ENCODE results near the gene CLCA2.
"Not testable (repeated sequence)": the region's sequence is repeated elsewhere in the genome, so short reads cannot be mapped to it uniquely, and the experiment has no call there.

Gene CLCA2

GRCh38 chr1:86477682-86478081 lies 53.7 kb downstream of the CLCA2 start:
- DNase-seq (ENCODE audit: low spot score), result no peak

DNA sequence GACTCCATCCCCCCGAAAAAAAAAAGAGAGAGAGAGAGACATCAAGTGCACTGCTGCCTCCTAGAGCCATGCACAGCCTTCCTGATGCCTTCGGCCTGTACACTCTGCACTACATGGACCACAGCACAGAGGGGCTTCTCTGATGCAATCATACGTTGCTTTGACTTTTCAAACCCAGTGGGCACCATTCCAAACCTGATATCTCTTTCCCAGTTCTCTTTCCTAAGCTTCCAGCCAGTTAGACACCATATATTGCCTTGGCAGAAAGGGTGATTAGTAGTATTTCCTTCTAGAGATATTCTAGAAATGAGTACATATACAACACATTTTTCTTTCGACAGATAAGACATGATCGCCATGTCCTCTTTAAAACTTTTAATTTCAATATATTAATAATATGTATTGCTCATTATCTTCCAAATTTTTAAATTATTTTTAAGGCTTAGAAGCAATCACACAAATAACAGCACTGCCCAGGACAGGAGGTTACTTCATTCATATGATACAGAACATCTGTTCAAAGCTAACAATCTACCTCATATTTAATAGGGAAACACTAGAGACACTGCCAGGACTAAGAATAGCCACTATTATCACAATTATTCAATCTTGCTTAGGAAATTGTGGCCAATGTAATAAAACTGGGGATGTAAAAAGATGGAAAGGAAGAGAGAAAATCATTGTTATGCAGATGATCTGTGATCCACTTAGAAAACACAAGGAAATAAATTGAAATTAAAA lies 54.6 kb downstream of the CLCA2 start:
- DNase-seq (ENCODE audit: low spot score), result no peak

DNA sequence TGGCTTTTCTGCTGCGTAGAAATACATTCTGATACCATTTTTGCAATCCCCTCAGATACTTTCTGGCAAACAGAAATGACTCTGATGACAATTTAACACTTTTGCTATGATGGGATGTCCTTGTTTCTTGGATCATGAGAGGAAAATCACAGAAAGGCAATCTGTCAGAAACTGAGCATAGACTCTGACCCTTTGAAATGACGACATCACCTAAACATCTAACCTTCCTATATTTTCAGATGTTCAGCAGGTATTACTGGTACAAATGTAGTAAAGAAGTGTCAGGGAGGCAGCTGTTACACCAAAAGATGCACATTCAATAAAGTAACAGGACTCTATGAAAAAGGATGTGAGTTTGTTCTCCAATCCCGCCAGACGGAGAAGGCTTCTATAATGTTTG lies 58.0 kb downstream of the CLCA2 start:
- no peak for DNase-seq (ENCODE audit: low spot score)

GRCh38 chr1:86487131-86487810 lies 63.3 kb downstream of the CLCA2 start:
- peak; percentile 91 for DNase-seq (ENCODE audit: low spot score)

DNA sequence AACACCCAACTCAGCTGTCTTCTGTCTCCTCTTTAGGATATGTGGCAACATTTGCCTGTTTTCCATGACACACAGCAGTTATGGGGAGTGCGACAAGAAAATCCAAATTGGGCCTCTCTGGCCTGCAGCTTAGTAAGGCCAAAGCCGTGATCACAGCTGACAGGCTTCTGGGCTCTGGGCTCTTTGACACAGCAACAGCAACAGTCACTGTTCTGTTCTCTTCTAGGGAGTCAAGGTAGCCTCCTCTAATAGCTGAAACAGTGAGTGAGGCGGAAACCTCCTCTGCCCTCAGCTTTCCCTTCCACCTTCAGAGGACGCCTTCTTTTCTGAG lies 63.8 kb downstream of the CLCA2 start:
- DNase-seq (ENCODE audit: low spot score), result no peak

- DNase-seq (ENCODE audit: low spot score), result no peak
Observed at GRCh38 chr1:86489242-86489878, 65.4 kb downstream of the CLCA2 start.

GRCh38 chr1:86491171-86491950 lies 67.4 kb downstream of the CLCA2 start:
- no peak for DNase-seq (ENCODE audit: low spot score)

GRCh38 chr1:86498281-86498680 lies 74.3 kb downstream of the CLCA2 start:
- DNase-seq (ENCODE audit: low spot score), result no peak

DNA sequence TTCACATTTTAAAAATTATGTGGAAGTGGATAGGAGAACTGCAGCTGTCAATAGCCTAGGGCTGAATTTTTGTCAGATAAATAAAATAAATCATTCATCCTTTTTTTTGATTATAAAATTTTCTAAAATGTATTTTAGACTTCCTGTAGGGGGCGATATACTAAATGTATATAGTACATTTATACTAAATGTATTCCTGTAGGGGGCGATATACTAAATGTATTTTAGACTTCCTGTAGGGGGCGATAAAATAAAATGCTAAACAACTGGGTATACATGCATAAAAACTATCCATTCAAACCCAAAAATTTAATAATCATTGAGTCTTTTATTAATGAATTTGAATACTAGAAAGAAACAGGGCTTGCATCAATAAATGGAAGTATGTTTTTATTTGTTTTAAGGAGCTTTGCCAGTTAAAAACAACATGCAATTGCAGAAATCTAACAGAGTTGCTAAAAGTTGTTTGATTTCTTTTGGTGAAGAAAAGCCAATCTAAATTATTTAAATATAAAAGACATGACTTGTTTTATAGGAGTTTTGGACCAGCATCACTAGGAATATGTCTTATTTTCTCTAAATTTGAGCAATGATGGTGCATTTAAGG lies 76.1 kb downstream of the CLCA2 start:
- DNase-seq (ENCODE audit: low spot score), result no peak

GRCh38 chr1:86500714-86501113 lies 76.7 kb downstream of the CLCA2 start:
- no peak for DNase-seq (ENCODE audit: low spot score)

DNA sequence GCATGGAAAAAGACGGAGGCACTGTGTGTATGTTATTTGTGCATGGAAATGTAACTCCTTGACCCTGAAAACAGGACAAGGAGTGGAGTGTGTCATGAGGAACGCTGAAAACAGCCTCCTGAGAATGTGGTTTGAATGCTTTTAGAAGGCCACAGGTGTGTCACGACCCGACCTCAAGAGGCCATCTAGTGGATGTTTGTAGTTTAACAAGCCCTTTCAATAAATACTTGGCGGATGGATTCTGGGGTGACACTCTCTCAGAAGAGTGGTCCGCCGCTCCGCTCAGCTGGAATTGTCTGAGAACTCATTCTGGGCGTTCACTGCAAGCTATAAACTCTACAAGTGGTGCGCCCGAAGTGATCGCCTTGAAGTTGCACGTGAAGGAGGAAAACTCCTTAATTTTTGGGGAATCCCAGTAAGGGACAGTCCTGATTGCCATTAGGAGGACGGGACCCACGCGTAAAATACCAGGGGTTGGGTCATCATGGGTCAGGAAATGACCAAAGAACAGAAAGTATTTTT lies 78.2 kb downstream of the CLCA2 start:
- not testable (repeated sequence) for DNase-seq (ENCODE audit: low spot score)

GRCh38 chr1:86502721-86503405 lies 78.9 kb downstream of the CLCA2 start:
- DNase-seq (ENCODE audit: low spot score), result no peak

DNA sequence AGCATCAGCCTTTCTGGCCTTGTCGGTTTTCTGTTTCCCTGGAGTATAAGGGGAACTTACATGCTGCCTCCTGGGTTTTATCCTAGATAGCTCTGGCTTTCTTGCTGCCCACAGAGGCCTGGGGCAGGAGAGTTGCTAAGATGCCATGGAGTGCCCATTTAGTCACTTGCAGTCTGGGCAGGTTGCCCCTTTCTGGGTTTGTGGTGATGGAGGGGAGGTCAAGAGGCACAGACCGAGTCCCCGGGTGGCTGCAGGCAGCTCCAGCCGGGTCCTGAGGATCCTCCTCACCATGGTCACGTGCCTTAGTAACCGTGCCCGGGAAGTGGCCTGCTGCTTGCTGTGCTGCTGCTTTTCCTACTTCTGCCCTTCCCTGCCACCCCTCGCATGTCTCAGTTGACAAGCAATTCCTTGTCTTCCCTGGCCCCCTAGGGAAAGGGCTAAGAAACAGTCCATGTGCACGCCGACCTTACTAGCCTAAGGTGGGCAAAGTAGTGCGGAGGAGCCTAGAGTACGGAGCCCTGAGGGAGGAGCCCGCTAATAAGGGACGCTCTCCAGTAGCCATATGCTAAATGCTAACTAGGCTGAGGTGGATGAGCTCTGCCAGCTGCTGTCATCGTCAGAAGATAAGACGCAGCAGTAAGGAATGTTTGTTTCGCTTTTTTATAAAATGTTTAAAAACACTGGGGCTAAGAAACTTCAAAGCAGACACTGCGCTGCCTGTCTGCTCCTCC lies 79.6 kb downstream of the CLCA2 start:
- DNase-seq (ENCODE audit: low spot score), result no peak

DNA sequence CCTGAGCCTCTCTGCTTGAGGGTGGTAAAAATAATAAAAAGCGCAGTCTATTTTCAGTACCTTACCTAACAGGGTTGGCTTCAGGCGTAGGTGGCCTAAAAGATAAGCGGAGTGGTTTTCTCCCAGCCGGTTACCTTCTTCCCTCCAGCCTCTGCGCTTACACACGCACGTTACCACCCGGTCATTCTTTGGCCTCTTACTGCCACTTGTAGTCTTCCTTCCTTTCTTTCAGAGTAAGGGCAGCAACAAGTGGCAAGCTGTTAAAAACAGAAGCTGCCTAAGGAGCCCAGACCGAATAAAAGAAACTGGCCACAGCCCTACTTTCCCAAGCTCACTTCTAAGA lies 80.1 kb downstream of the CLCA2 start:
- no peak for DNase-seq (ENCODE audit: low spot score)

- peak; percentile 29 for DNase-seq (ENCODE audit: low spot score)
Observed at GRCh38 chr1:86504895-86505563, 81.1 kb downstream of the CLCA2 start.

DNA sequence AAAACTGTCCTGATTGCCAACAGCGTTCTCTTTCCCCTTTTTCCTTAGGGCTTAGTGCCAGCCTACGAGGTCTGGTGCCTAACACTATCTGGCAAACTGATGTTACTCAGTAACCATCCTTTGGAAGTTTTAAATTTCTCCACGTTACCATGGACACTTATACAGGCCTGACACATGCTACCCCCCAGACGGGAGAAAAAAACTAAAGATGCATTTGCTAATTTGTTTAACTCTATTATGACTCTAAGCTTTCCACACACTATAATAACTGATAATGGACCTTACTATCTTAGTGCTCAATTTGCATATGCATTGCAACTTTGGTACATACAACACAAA lies 81.6 kb downstream of the CLCA2 start:
- DNase-seq (ENCODE audit: low spot score), result no peak

All from AG20443 (cell line).